Esophagus squamous epithelium (tissue), 5 donors: ENCODE results near the gene CD6. TPM values are rescaled to one million over a fixed set of nuclear protein-coding genes. Genes with fewer than 3 reads are reported as not detected.

Experiments
- DNase-seq: peaks from one replicate; lab custom pipeline; 2025; lab: John Stamatoyannopoulos, UW
- H3K27ac ChIP-seq, 4 donors: fragments of 200-600 bp; sonication (generic); one replicate each; pipeline ENCODE4 v1.5.1; 2016 to 2019; ENCODE audit warnings: mild to moderate bottlenecking in 1 of 4
- H3K27me3 ChIP-seq, 4 donors: fragments of 200-600 bp; sonication (generic); 1 replicate in 3 of 4; 2 replicates in 1 of 4; pipeline versions ENCODE4 v1.5.1 to v1.6.0; 2017 to 2021; ENCODE audit warnings: antibody characterized with exemption in 1 of 4
- H3K36me3 ChIP-seq, 3 donors: fragments of 200-600 bp; sonication (generic); one replicate each; pipeline ENCODE4 v1.5.1; 2016 to 2019
- H3K4me1 ChIP-seq, 3 donors: fragments of 200-600 bp; sonication (generic); one replicate each; pipeline ENCODE4 v1.5.1; 2017 to 2019
- H3K4me3 ChIP-seq, 4 donors: fragments of 200-600 bp; sonication (generic); 1 replicate in 3 of 4; 2 replicates in 1 of 4; pipeline ENCODE4 v1.5.1; 2016 to 2019; ENCODE audit warnings: mild to moderate bottlenecking in 2 of 4, moderate library complexity in 1 of 4
- H3K9me3 ChIP-seq, 3 donors: fragments of 200-600 bp; sonication (generic); one replicate each; pipeline ENCODE4 v1.5.1; 2016 to 2019
- CTCF ChIP-seq, 6 experiments: fragments of 450-650 bp in 4 of 6; fragments of 200-600 bp in 2 of 6; sonication (generic) in 2 of 6; IDR thresholded peaks; one replicate each; pipeline ENCODE4 v1.5.1; 2016 to 2019; ENCODE audit warnings: antibody characterized with exemption in 6 of 6, mild to moderate bottlenecking in 4 of 6, moderate library complexity in 4 of 6
- POLR2A ChIP-seq, 4 donors: fragments of 450-650 bp; IDR thresholded peaks; one replicate each; pipeline ENCODE4 v1.6.1; 2017; ENCODE audit warnings: antibody characterized with exemption in 4 of 4, mild to moderate bottlenecking in 4 of 4, moderate library complexity in 3 of 4
- WGBS, 2 donors: methylation state at CpG; one replicate each; pipeline ENCODE4 v1.1.5; 2018; 5-methylcytosine and 5-hydroxymethylcytosine counted together
- intact Hi-C: fragments of 100-400 bp; cut with DNase I; formaldehyde crosslinking; loops from one replicate; pipeline ENCODE4 v1.15.0; 2022
- total RNA-seq, 4 donors: library from RNA; depleted of rRNA; stranded (reverse); fragments of >200 nt; gene quantifications; one replicate each; pipeline ENCODE4 v1.1.0, GENCODE V29; 2016
- donor health status: DM: yes; HTN: yes; CAD: no.

CD6 gene
- total RNA-seq, 4 donors from 2014 or later = 0.79 to 4.4 (median 1.4) TPM

DNA sequence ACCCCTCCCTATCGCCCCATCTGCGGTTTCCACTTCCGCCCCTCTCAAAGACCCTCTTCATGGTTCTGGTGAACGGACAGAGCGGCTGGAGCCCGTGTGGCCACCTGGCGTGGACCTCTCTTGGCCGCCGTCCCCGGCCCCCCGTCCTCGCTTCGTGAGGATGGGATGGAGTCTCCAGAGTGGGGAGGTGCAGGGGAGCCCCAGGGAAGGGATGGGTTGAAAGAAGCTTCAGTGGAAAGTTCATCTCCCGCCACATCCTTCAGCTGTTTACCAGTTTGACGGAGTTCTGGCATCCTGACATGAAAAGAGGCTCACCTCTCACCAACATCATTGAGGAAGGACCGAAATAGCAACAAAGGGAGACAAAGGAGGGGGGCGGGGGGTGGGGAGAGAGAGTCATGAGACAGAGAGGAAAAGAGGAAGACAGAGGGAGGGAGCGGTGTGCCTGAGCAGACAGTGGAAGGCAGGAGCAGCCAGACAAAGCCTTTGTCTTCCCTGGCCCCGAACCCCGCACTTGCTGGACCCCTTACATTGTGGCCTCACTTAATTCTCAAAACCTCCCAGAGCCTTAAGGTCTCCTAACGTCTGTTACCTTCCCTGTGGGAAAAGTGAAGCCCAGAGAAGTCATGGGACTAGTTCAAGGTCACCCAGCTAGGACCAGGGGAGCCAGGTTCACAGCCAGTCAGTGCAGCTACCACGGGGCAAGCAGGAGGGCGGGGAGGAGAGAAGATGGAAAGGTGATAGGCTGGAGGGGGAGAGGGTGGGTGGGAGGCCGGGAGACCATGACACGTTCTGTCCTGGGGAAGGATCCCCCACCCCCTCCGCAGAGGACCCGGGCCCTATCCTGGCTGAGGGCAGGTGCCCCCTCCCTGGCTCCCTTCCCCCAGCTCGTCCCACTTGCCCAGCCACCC is 54.9 kb downstream of the CD6 start:
- no peak for DNase-seq
- intact Hi-C loops = no loop called here
- Histone ChIP-seq H3K27ac (no peak overlapping the region), H3K9me3 (no peaks in the 10 kb centered on the region), H3K27me3 (peaks cover 0 to 43% (median 0%) of the 10 kb centered on the region in 4 donors), H3K4me3 (no peak overlapping the region), H3K36me3 (no peaks in the 10 kb centered on the region), H3K4me1 (peaks cover 4 to 43% (median 19%) of the 10 kb centered on the region in 3 donors)
- WGBS, 2 donors = 58 to 78% methylated on average over 8 to 12 of the region's 28 CpGs
- TF ChIP-seq CTCF (IDR thresholded peaks at IDR 0.05) = no peak

GRCh38 chr11:61027141-61027840 is 55.8 kb downstream of the CD6 start:
- Histone ChIP-seq H3K4me1 (peaks cover 4 to 33% (median 13%) of the 10 kb centered on the region in 3 donors), H3K27me3 (peaks cover 0 to 37% (median 0%) of the 10 kb centered on the region in 4 donors), H3K27ac (no peak overlapping the region), H3K4me3 (no peak overlapping the region), H3K36me3 (no peaks in the 10 kb centered on the region), H3K9me3 (no peaks in the 10 kb centered on the region)
- intact Hi-C loops = no loop called here
- DNase-seq = no peak
- no peak for TF ChIP-seq POLR2A (IDR thresholded peaks at IDR 0.05)
- TF ChIP-seq CTCF (IDR thresholded peaks at IDR 0.05) = no peak
- 77 to 85% methylated on average over 11 to 12 of the region's 17 CpGs for WGBS, 2 donors

DNA sequence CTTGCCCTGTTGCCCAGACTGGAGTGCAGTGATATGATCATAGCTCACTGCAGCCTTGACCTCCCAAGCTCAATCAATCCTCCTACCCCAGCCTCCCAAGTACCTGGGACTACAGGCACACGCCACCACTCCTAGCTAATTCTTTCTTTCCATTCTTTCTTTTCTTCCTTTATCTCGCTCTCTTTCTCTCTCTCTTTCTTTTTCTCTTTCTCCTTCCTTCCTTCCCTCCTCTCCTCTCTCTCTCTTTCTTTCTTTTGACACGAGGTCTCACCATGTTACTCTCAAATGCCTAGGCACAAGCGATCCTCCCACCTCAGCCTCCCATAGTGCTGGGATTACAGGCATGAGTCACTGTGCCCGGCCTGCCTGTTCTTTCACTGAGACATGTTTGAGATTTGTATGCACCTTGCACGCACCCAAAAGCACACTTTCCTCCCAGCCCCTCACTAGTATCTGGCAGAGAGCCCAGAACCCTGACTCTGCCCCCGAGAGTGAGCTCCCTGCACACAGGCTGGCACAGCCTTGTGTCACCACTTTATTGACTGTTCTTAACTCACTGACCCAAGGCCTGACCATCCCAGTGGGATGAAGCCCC is 56.8 kb downstream of the CD6 start:
- Histone ChIP-seq H3K9me3 (no peaks in the 10 kb centered on the region), H3K27ac (no peak overlapping the region), H3K4me1 (peaks cover 4 to 24% (median 7%) of the 10 kb centered on the region in 3 donors), H3K27me3 (peaks cover 0 to 27% (median 0%) of the 10 kb centered on the region in 4 donors), H3K36me3 (no peaks in the 10 kb centered on the region), H3K4me3 (no peak overlapping the region)
- intact Hi-C loops = no loop called here
- no peak for DNase-seq
- TF ChIP-seq POLR2A (IDR thresholded peaks at IDR 0.05) = no peak
- TF ChIP-seq CTCF (IDR thresholded peaks at IDR 0.05) = no peak
- WGBS, 2 donors = 34 to 41% methylated on average over 6 to 7 of the region's 7 CpGs

DNA sequence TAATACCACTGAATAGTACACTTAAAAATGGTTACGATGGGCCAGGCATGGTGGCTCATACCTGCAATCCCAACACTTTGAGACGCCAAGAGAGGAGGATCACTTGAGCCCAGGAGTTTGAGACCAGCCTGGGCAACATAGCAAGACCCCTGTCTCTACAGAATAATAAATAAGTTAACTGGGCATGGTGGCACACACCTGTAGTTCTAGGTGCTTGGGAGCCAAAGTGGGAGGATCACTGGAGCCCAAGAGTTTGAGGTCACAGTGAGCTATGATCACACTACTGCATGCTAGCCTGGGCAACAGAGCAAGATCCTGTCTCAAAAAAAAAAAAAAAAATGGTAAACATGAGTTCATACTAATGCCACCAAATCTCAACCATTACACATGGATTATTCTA is 61.3 kb downstream of the CD6 start:
- WGBS, 2 donors = 96 to 97% methylated on average over 2 of the region's 2 CpGs
- no peak for DNase-seq
- no peak overlapping the region for H3K4me3 ChIP-seq
- peaks cover 0 to 2% (median 0%) of the 10 kb centered on the region in 4 donors for H3K27me3 ChIP-seq
- peaks cover 0 to 3% (median 0%) of the 10 kb centered on the region in 3 donors for H3K4me1 ChIP-seq
- no peaks in the 10 kb centered on the region for H3K36me3 ChIP-seq
- intact Hi-C loops = no loop called here
- H3K27ac ChIP-seq = no peak overlapping the region
- no peak for TF ChIP-seq CTCF (IDR thresholded peaks at IDR 0.05)
- no peaks in the 10 kb centered on the region for H3K9me3 ChIP-seq
